Sigmoid colon (tissue), 4 donors: Measurements from ENCODE around the gene APAF1.

Experiments
- CTCF ChIP-seq, 4 experiments: fragments of 450-650 bp in 3 of 4; fragments of 200-600 bp in 1 of 4; IDR thresholded peaks; one replicate each; pipeline ENCODE4 v1.5.1; 2016 to 2019; ENCODE audit warnings: antibody characterized with exemption in 4 of 4, mild to moderate bottlenecking in 3 of 4, moderate library complexity in 2 of 4
- POLR2A ChIP-seq, 2 donors: fragments of 450-650 bp; IDR thresholded peaks; one replicate each; pipeline ENCODE4 v1.6.1; 2016; ENCODE audit warnings: antibody characterized with exemption in 2 of 2, mild to moderate bottlenecking in 2 of 2, moderate library complexity in 2 of 2
- POLR2AphosphoS5 ChIP-seq, 4 donors: sonication (generic); formaldehyde crosslinking; IDR thresholded peaks; one replicate each; pipeline ENCODE4 v1.6.1; 2017; ENCODE audit warnings: antibody characterized with exemption in 4 of 4

- TF ChIP-seq CTCF (IDR thresholded peaks at IDR 0.05) (no peak), POLR2A (IDR thresholded peaks at IDR 0.05) (no peak), POLR2AphosphoS5 (IDR thresholded peaks at IDR 0.05) (no peak)
These were observed 51.1 kb downstream of the APAF1 start for GRCh38 chr12:98696036-98696646.
